HG03575 (cell line): Measurements from ENCODE around the gene WNT7B.

ENCODE experiments used
- ATAC-seq: cut with Tn5 transposase; IDR thresholded peaks from one replicate; pipeline ENCODE4 v1.9.1; 2021; ENCODE audit not compliant: unreplicated experiment, insufficient number of reproducible peaks, low FRiP score; ENCODE audit errors: extremely low read depth

Gene WNT7B

DNA sequence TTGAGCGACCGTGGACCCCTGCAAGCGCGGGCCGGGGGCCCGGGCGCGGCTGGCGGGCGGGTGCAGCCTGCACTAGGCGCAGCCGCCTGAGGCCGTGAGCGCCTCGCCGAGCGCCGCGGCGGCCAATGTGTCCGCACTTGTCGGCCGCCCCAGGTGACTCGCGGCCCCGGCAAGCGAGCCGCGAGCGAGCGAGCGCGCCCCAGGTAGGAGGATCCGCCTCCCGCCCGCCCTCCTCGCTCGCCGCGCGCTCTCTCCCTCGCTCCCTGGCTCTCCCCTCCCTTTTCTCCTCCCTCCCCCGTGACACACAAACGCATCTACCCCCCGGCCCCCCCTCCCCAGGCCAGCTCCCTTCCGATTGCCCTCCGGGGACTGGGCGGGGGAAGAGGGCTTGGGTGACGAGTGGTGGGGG is at the start of gene WNT7B:
Gene WNT7B, minus strand, starts transcription at position 160 of the 409 bp plus-strand sequence. CDS start 408 bp downstream, outside the sequence.
- no peak for ATAC-seq

DNA sequence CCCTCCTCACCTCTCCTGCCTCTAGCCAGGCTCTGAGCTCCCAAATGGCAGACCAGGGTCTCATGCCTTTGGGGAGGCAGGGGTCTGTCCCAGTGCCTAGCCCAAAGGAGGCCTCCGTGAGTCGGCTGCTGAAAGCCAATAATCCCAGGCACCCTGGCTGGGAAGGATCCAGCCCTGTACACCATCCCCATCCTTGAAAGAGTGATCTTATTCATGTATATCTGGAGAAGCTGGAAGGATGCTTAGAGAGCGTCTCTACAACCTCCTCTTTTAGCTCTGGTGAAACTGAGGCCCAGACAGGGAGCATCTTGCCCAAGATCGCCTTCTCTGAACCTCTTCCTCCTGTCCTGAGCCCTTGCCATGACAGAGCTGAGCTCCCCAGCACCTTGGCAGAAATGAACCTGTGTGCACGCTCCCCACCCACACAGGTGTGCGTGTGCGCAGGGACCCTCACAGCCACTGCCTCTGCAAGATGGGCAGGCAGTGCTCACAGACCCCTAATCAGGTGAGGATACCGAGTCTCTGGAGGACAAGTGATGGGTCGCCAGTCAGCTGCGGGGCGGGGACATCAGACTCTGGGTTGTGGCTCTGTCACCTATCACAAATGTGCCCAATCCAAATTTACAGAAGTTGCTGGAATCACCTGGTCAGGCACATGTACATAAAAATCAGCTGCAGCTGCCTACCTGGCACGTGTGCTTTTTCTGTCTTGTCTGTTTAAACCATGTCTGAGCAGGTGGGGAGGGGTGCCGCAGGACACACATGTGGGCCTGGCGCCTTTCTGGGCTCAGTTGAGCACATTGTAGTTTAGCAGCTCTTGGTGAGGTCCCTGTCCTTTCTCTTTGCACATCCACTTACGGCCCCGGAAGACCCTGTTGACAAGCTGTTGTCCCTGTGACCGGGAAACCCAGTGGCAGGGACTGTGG is 49.3 kb upstream of the WNT7B start:
- ATAC-seq: no peak

DNA sequence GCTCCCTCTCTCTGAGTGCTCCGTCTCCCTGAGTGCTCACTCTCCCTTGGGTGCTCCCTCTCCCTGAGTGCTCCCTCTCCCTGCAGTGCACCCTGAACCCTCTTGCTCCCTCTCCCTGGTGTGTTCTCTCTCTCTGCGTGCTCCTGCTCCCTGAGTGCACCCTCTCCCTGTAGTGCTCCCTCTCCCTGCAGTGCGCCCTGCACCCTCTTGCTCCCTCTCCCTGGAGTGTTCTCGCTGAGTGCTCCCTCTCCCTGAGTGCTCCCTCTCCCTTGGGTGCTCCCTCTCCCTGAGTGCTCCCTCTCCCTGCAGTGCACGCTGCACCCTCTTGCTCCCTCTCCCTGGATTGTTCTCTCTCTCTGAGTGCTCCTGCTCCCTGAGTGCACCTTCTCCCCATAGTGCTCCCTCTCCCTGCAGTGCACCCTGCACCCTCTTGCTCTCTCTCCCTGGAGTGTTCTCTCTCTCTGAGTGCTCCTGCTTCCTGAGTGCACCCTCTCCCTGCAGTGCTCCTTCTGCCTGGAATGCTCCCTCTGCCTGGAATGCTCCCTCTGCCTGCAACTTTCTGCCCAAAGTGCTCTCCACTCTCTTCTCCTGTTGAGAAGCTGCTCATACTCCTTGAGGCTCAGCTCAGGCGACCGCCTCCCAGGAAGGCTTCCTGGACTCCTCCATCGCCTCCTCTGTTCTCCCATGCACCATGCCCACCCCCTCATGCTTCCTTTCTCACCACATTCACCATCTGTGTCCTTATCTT is 48.4 kb upstream of the WNT7B start:
- ATAC-seq: no peak

DNA sequence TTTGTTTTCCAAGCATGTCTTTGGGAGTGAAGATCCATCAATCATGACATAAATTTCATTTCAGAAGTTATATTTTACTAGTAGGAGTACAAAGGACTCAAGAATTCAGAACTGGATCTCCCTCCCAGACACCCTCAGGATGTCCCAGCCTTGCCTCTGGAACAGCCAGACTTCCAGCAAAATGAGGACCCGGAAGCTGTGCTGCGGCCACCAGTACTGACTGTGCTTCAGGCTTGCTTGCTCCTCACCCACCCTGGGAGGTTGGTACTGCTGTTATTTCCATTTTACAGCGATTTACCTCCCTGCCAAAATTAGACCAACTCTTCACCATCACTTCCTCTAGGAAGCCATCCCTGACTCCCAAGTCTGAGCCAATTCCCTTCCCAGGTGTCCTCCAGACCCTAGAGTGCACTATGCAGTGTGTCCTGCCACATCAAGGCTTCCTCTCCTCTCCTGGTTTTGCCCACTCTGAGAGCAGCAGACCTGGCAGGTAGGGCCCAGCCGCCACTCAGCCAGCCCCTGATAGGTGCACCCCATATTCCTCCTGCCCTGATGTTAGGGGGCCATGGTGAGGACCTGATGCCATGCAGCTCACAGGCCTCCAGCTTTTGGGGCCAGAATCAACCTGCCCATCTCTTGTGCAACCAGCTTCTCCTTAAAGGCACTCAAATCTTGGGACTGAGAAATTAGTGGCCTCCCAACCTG is 47.3 kb upstream of the WNT7B start:
- no peak for ATAC-seq

DNA sequence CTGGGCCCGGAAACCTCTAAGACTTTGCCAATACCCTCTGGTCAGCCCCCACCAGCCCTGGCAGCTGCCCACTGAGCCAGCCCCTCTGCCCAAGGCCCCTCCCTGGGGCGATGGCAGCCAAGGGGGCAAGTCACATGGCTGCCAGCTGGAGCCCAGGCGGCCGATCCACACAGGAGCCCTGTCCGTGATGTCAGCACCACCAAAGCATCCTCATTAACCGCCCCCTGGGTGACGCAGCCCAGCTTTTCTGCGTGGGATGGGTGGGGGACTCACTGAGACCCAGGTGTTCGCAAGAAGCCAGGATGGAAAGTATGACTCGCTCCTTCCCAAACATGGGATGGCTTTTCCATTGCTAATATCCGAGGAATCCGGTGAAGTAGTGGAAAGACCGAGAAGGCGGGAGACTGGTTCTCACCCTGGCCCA is 46.6 kb upstream of the WNT7B start:
- no peak for ATAC-seq

DNA sequence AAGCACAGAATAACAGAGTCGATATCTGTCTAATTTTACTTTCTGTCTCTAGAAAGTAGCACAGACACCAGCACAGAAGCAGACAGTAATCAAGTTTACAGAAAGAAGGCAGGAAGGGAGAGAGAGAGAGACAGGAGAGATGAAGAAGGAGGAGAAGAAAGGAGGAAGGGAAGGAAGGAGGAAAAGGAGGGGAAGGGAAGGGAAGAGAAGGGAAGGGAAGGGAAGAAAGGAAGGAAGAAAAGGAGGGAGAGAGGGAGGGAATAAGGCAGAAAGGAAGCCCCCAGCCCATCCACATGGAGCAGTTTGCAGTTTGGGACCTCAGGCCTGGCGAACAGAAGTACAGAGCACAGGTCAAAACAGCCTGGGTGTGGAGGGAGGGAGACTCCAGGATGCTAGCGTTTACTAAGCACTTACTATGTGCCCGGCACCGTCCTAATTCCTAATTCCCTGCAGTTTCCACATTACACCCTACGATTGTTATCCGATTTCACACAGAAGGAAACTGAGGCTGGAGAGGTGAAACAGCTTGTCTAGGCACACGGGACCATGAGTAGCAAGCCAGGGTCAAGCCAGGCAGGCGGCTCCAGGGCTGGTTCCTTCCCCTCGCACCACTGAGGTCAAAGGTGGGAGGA is 46.0 kb upstream of the WNT7B start:
- ATAC-seq: no peak

DNA sequence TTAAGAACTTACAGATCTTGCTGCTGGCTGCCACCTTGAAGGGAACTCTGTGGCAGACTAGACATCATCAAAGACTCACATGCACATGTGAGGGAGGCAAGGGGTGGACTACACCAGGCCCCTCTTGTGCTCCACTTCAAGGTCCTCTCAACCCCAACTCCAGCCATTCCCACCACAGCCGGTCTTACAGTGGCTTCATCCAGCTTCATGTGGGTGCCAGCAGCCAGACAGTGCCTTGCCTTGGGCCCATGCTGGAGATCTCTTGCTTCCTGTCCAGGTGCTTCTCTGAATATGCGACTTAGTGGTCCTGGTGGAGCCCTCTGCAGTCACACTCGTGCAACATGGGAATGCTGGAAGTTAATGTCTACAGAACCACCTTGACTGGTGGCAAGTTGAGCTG is 44.6 kb upstream of the WNT7B start:
- no peak for ATAC-seq

DNA sequence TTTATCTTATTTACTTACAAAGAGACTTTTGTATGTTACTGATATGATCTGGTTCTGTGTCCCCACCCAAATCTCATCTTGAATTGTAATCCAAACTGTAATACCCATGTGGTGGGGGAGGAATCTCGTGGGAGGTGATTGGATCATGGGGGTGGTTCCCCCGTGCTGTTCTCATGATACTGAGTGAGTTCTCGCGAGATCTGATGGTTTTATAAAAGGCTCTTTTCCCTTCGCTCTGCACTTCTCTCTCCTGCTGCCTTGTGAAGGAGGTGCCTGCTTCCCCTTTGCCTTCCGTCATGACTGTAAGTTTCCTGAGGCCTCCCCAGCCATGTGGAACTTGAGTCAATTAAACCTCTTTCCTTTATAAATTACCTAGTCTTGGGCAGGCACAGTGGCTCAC is 42.4 kb upstream of the WNT7B start:
- ATAC-seq: no peak

DNA sequence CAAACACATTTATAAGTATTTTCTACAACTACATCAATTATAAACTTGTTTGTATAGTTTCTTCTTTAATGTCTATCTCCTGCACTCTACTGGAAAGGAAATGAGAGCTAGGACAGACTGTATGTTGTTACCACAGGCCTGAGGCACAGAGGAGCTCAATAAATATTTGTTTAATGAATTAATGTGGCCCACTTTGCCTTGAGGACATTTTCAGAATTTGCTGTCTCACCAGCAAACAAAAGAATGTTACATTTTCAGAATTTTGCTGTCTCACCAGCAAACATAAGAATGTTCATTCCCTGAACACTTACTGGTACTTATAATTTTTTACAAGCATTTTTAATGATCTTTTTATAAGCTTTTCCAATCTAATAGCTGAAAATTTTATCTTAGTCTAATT is 41.9 kb upstream of the WNT7B start:
- ATAC-seq: no peak

DNA sequence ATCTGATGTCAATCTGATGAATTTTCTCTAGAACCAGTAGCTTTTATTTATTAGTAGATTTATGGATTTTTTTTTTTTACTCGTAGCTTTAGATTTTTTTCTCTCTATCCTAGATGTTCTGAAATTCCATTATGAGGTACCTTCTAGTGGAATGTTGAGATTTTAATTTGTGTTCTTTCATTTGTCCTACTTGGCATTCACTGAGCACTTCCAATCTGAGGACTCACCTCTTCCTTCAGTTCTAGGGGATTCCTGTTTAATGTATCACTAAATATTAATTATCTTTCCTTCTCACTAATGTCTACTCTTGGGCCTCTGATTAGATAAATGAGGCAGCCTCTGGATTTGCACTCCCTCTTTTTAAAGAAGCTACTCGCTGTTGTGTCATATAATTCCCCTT is 40.2 kb upstream of the WNT7B start:
- ATAC-seq: no peak

DNA sequence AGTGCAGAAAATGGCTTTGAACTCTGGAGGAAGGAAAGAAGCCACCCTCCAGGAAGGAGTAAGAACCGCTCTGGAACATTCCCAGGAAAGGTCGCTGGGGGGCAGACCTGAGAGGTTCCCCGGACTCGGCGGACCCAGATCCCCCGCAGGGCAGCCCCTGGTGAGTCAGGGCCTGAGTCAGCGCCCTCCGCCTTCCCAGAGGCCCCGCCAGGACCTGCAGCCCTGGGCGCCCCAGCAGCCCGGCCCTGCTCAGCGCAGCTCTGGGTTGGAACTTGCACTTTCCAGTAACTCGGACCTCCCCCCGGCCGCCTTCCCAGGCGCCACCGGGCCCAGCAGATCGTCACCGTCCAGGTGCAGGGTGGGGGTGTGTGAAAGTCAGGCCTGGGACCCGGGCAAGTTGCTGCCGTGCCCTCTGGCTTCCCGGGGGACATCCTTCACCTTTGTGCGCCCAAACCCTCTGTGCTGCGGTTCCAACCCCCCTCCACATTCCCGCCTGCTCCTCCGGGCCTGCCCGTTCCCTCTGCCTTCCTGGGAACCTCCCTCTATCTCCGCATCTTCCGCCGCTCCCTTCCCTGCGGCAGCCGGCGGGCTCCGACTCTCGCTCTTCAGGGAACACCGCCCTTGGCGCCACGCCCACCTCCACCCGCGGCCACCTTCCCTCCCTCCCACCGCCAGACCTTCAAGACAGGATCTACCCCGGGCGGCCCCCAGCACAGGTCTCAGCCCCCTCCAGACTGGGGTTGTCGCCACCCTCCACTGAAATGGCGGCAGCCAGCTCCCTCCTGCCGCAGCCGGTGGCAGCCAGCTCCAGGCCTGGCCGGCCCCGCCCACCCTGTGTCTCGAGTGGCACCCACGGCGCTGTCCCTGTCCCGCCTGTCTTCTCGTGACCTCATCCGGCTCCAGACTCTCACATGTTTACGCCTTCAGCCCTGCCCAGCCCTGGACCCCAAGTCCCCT is 36.8 kb upstream of the WNT7B start:
- no peak for ATAC-seq

DNA sequence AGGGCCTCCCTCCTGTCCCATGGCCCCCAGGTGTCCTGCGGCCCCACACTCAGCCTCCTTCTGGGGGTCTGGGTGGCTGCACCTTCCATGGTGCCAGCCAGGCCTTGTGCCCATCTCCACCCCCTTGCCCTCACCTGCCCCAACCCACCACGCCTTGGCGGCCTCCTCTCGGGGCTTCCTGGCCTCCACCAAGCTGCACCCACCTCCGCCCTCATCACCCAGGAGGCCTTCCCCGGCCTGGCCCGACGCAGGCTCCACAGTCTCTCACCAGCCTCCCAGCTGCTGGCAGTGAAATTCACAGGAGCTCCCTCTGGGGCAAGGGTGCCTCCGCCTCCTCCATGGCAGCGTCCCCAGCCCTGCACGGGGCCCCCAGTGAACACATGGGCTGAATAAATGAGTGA is 35.9 kb upstream of the WNT7B start:
- ATAC-seq: no peak

DNA sequence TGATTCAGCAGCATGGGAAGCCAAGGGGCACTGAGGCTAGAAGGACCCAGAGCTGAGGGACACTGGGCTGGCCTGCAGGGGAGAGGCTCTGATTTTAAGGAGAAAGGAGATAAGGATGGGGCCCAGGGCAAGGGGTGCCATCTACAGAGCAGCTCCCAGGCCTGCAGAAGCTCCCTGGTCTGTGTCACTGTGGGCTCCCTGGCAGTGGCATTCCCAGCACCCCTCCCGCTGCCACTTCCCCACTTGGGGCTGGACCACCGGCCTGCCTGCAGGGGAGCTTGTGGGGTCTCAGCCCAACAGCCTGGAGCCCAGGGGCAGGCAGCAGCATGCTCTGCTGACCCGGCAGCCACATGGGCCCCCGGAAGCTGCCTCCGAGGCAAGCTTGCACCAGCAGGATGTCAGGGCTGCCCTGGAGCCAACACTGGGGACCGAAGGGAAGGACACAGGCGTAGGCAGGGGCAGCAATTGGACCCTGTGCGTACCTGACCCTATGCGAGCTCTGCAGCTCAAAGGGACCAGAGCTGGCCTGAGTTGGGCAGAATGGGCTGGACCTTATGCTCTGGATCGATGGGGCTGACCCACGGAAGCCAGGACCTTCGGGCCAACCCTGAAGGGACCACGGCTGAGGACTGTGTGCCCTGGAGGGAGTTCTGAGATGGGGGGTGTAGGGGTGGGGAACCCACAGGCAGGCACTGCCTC is 35.4 kb upstream of the WNT7B start:
- ATAC-seq: no peak

DNA sequence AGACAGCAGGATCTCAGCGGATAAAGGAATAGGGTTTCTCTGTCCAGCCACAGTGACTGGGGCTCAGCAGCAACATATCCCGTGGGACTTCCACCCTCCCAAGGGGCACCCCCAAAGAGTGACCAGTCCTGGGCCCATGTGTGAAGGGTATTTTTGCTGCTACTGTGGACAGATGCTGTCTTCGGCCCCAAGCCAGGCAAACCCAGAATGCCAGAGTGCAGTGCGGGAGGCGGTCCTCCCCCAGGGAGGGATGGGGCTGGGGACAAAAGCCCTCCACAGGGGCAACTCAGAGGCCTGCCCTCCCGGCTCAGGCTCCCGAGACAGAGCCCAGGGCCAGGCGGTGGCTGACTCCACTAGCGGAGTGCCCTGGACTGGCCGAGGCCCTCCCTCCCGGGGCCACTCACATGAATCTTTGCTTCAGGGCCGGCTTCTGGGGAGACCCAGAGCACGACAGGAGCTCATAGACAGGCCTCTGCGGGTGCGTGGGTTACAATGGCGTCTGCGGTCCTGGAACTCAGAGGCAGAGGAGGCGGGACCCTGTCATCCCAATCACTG is 34.7 kb upstream of the WNT7B start:
- ATAC-seq: no peak

DNA sequence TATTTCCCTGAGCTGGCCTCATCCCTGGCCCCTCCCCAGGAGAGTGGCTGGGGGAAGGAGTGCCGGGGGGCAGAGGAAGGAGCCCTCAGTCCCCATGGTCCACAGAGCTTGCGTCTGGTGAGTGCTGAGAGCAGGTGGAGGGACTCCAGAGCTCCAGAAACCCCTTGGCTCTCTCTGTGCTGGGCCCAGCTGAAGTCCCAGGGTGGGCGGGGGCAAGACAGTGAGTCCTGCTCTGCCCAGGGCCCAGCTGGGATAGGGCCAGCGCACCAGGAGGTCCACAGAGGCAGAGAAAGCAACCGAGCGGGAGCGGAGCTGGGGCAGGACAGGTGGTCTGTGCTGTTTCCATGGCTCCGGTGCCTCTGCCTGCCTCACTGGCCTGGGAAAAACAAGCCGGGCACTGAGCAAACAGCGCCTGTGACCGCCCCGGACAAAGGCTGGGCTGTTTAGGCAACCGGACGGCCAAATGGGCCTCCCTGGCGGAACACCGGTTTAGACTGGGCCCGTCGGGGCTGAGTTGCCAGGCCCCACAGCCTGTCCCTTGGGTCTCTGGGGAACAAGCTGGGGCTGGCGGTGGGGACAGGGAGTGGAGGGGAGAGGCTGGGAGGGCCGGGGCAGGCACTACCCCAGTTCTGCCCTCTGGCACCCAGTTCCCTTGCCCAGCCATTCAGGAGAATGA is 34.1 kb upstream of the WNT7B start:
- ATAC-seq: no peak

DNA sequence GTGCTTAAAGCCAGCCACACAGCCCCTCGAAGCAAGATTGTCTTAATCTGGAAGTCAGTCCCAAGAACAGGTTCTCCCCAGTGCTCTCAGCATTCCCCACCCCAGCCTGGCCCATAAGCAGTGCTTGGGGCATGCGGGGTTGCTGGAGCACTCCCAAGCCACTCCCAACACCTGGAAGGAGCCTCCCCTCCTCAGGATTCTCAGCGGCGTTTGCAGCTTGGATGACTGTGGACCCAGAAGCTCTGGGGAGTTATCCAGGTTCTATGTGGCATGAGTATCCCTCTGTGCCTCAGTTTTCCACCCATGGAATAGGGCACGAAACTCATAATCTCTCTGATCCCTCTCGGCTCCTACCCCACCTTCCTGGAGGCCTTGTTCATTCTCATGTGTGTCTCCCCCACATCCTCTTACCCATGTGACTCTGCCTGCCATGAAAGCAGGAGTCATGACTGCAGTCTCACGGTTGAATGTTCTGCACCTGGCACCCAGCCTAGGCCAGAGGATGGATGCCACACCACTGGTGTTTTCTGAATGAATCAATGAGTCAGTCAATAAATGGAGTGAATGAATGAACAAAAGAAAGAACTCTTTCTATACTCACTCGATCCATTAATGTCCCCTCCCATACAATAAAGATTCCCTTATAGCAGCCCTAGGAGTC is 33.4 kb upstream of the WNT7B start:
- ATAC-seq: no peak
